K562 (cell line): ENCODE data around the gene USP35. TPM values are rescaled to one million over a fixed set of nuclear protein-coding genes. Genes with fewer than 3 reads are reported as not detected.

Experiments used
- ATAC-seq: fragments of 200-7000 bp; cut with Tn5 transposase; 3 replicates; pipeline ENCODE4 v1.9.1; 2020; ENCODE audit warnings: moderate library complexity
- BruUV-seq: library from RNA; stranded (reverse); fragments of 400-500 nt; replicated peaks from 2 replicates; lab custom pipeline; 2021; lab: Mats Ljungman, UMichigan
- CTCF ChIA-PET: fragments of 300-600 bp; formaldehyde crosslinking; extraction: SDS; loops from one replicate; lab custom pipeline; 2021; ENCODE audit warnings: low intra/inter-chr PET ratio; lab: Yijun Ruan, JAX
- POLR2A ChIA-PET: fragments of 300-600, 350-650 bp; sonication (Branson Sonifier 250); formaldehyde crosslinking; extraction: SDS; loops from one replicate; lab custom pipeline; 2021; ENCODE audit warnings: antibody characterized with exemption, inconsistent platforms; lab: Yijun Ruan, JAX
- DNase-seq, 4 experiments: peaks; one replicate each; pipeline versions ENCODE4 v3.0.0 to v3.0.0-alpha.2; 2011 to 2018; ENCODE audit warnings: low spot score in 3 of 4, mixed read lengths in 3 of 4; ENCODE audit errors: extremely low read depth in 1 of 4
- FAIRE-seq: peaks from 2 replicates; lab custom pipeline; 2011; peaks lifted over from hg19 to GRCh38; lab: Jason Lieb, UNC
- H2AFZ ChIP-seq: 2 replicates; pipeline ENCODE4 v1.6.0; 2011; ENCODE audit warnings: low read depth, low read length, control low read depth, inconsistent platforms
- H3K27ac ChIP-seq: fragments of 200-600 bp; 3 replicates; pipeline ENCODE4 v1.8.0; 2011; ENCODE audit warnings: low read depth, mild to moderate bottlenecking, control low read depth, inconsistent platforms, low read length, moderate library complexity, mixed read lengths; ENCODE audit errors: extremely low read depth
- H3K27me3 ChIP-seq, 2 experiments: fragments of 300-600 bp in 1 of 2; 2 replicates in 1 of 2; 3 replicates in 1 of 2; pipeline versions ENCODE4 v1.6.0 to v1.8.0; 2011; ENCODE audit warnings: inconsistent platforms in 2 of 2, low read length in 2 of 2, mild to moderate bottlenecking in 1 of 2, mixed read lengths in 1 of 2, moderate library complexity in 1 of 2; ENCODE audit not compliant: control insufficient read depth in 2 of 2, insufficient read depth in 2 of 2
- H3K36me3 ChIP-seq: fragments of 300-600 bp; 3 replicates; pipeline ENCODE4 v1.8.0; 2011; ENCODE audit warnings: mild to moderate bottlenecking, low read length, inconsistent platforms; ENCODE audit not compliant: control insufficient read depth, insufficient read depth
- H3K4me1 ChIP-seq, 2 experiments: fragments of 200-600 bp in 1 of 2; replicated peaks in 1 of 2; 2 replicates in 1 of 2; 3 replicates in 1 of 2; pipeline versions ENCODE4 v1.5.1 to v1.8.0; 2011; ENCODE audit warnings: inconsistent platforms in 2 of 2, low read length in 2 of 2, mild to moderate bottlenecking in 1 of 2, mixed read lengths in 1 of 2, moderate library complexity in 1 of 2; ENCODE audit not compliant: control insufficient read depth in 2 of 2, insufficient read depth in 2 of 2
- H3K4me2 ChIP-seq: 2 replicates; pipeline ENCODE4 v1.6.1; 2011; ENCODE audit warnings: low read length, control low read depth, inconsistent platforms, mixed read lengths; ENCODE audit not compliant: insufficient read depth
- H3K4me3 ChIP-seq: fragments of 200-600 bp; sonication (generic), shearing (Covaris generic); 2 replicates; pipeline ENCODE4 v1.5.1; 2016; ENCODE audit warnings: control low read depth, inconsistent platforms
- H3K79me2 ChIP-seq: fragments of 200-600 bp; 3 replicates; pipeline ENCODE4 v1.8.0; 2011; ENCODE audit warnings: low read length, inconsistent platforms; ENCODE audit not compliant: control insufficient read depth, insufficient read depth
- H3K9ac ChIP-seq, 2 experiments: 2 replicates each; pipeline versions ENCODE4 v1.6.0 to v1.6.1; 2011; ENCODE audit warnings: low read depth in 2 of 2, low read length in 2 of 2, control low read depth in 1 of 2, inconsistent platforms in 1 of 2, mild to moderate bottlenecking in 1 of 2, mixed read lengths in 1 of 2; ENCODE audit not compliant: insufficient read depth in 1 of 2
- H3K9me1 ChIP-seq: one replicate; pipeline ENCODE4 v1.6.0; 2011; ENCODE audit warnings: inconsistent platforms, mild to moderate bottlenecking, low read length, moderate library complexity; ENCODE audit not compliant: control insufficient read depth, insufficient read depth
- H3K9me3 ChIP-seq: replicated peaks from 2 replicates; pipeline ENCODE4 v1.5.1; 2011; ENCODE audit warnings: low read depth, low read length, inconsistent platforms; ENCODE audit not compliant: control insufficient read depth, insufficient read depth
- H4K20me1 ChIP-seq: replicated peaks from 2 replicates; pipeline ENCODE4 v1.6.1; 2011; ENCODE audit warnings: low read length, inconsistent platforms, mixed read lengths; ENCODE audit not compliant: control insufficient read depth, insufficient read depth
- BCOR ChIP-seq: fragments of 450-650 bp; IDR thresholded peaks from 2 replicates; pipeline ENCODE4 v1.6.1; 2016
- CBX2 ChIP-seq: fragments of 200-600 bp; sonication (generic); IDR thresholded peaks from one replicate; pipeline ENCODE4 v1.6.1; 2012; ENCODE audit warnings: mild to moderate bottlenecking, low read length, inconsistent platforms; ENCODE audit not compliant: insufficient read depth, poor library complexity, severe bottlenecking
- HIVEP1 ChIP-seq: fragments of 250-450 bp; sonication (Bioruptor Pico); IDR thresholded peaks from 2 replicates; pipeline ENCODE4 v1.4.0; 2020; ENCODE audit warnings: mild to moderate bottlenecking
- L3MBTL2 ChIP-seq: fragments of 450-650 bp; IDR thresholded peaks from 2 replicates; pipeline ENCODE4 v1.6.1; 2016; ENCODE audit warnings: mild to moderate bottlenecking, moderate library complexity
- NFYB ChIP-seq: IDR thresholded peaks from 2 replicates; pipeline ENCODE4 v1.6.1; 2011; ENCODE audit warnings: mild to moderate bottlenecking, moderate library complexity; ENCODE audit not compliant: insufficient read length; ENCODE audit errors: extremely low read depth
- SETDB1 ChIP-seq: IDR thresholded peaks from one replicate; pipeline ENCODE4 v1.6.1; 2012; ENCODE audit warnings: low read length, control low read depth, inconsistent platforms
- SRSF3 ChIP-seq: fragments of 200-400 bp; formaldehyde crosslinking; IDR thresholded peaks from 2 replicates; pipeline ENCODE4 v1.6.1; 2016; ENCODE audit warnings: mild to moderate bottlenecking, low read length, moderate library complexity; ENCODE audit not compliant: insufficient read depth
- TAF1 ChIP-seq: IDR thresholded peaks from 2 replicates; pipeline ENCODE4 v1.6.1; 2011; ENCODE audit warnings: mild to moderate bottlenecking, low read length, moderate library complexity; ENCODE audit not compliant: insufficient read depth, control insufficient read depth, severe bottlenecking; ENCODE audit errors: extremely low read depth
- U2AF2 ChIP-seq: fragments of 200-400 bp; formaldehyde crosslinking; optimal IDR thresholded peaks from 2 replicates; pipeline ENCODE3; 2017; ENCODE audit warnings: low read depth, mild to moderate bottlenecking, low read length
- ZNF217 ChIP-seq: sonication (generic); formaldehyde crosslinking; IDR thresholded peaks from 2 replicates; pipeline ENCODE4 v1.8.0; 2022; ENCODE audit warnings: mild to moderate bottlenecking, missing genetic modification reagents
- ZNF584 ChIP-seq: fragments of 200-800 bp; sonication (Bioruptor generic); IDR thresholded peaks from 2 replicates; pipeline ENCODE4 v1.6.1; 2016; ENCODE audit warnings: low read depth, mild to moderate bottlenecking, missing genetic modification characterization, missing compliant biosample characterization
- whole genome bisulfite sequencing: fragments of 100-300 bp; shearing (Covaris generic); methylation state at CpG from one replicate; pipeline ENCODE4 v1.1.6; 2016; ENCODE audit warnings: low coverage, mixed read lengths; ENCODE audit not compliant: insufficient coverage; ENCODE audit errors: missing lambda C conversion rate; 5-methylcytosine and 5-hydroxymethylcytosine counted together
- in situ Hi-C: fragments of 300-500 bp; cut with MboI; formaldehyde crosslinking; loops from 4 replicates; pipeline ENCODE4 v1.15.0; 2018; ENCODE audit warnings: inconsistent platforms, mixed read lengths
- intact Hi-C: fragments of 100-400 bp; cut with micrococcal nuclease; formaldehyde crosslinking; loops from 2 replicates; pipeline ENCODE4 v1.14.2; 2022
- polyA plus RNA-seq, 8 experiments: library from polyadenylated mRNA; depleted of rRNA in 4 of 8; stranded (reverse) in 5 of 8; unstranded in 3 of 8; fragments of >200 nt; fragmentation: Nextera tagmentation in 2 of 8; fragmentation: Illumina TruSeq in 1 of 8; extraction: Ambion mirVana in 2 of 8; extraction: Trizol in 1 of 8; gene quantifications; 2 replicates each; pipeline versions ENCODE4 v1.2.1 to v1.2.3, GENCODE V29; 2011 to 2014; ENCODE audit warnings: inconsistent platforms in 1 of 8, missing spikeins in 1 of 8
- total RNA-seq, 7 experiments: library from RNA; depleted of rRNA in 6 of 7; stranded (reverse); fragments of >200 nt in 6 of 7; fragmentation: Illumina TruSeq in 2 of 7; extraction: Trizol in 2 of 7; gene quantifications; 2 replicates each; pipeline versions ENCODE4 v1.2.1 to v1.2.3, GENCODE V29; 2011 to 2021; ENCODE audit warnings: low replicate concordance in 1 of 7
- TF ChIP-seq, protein P1 (sequence below): fragments of 450-650 bp; IDR thresholded peaks from 2 replicates; pipeline ENCODE4 v1.6.1; 2016; ENCODE audit warnings: low read depth
- TF ChIP-seq, protein P2 (sequence below): fragments of 250-450 bp; sonication (Bioruptor Pico); IDR thresholded peaks from 2 replicates; pipeline ENCODE4 v1.8.0; 2022; ENCODE audit warnings: moderate library complexity, mild to moderate bottlenecking, inconsistent platforms

The USP35 gene
- total and polyA plus RNA-seq, 9 of the 15 experiments (the other 6 are each of a cell fraction or from before 2014, with no cell fraction given) = 0.01 to 4.8 (median 3.6) TPM

DNA sequence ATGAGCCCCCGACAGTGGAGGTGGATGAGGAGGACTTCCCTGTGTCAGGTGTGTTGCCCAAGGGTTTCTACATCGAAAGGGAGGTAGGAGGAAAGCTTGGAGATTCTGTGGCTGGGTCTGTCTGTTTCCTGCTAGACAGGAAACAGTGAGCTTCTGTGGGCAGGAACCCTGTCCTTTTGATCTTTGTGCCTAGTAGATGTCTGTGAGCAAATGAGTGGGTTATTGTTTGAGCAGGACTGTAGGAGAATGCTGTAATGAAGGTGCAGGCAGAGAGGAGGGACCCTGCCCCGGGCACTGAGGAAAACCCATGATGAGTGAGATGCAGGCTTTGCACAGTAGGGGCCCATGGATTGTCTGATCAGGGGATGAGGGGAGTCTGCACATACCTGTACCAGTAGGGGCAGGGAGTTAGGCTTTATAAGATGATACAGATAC lies 14.0 kb downstream of the USP35 start:
- H3K27me3 ChIP-seq = no peaks in the 10 kb centered on the region
- DNase-seq = no peak
- no peaks in the 10 kb centered on the region for H3K9me3 ChIP-seq
- peaks cover 0 to 7% of the 10 kb centered on the region in 2 experiments; a peak in 4 of 5 replicates for H3K4me1 ChIP-seq
- 22% methylated on average over 2 of the region's 3 CpGs for WGBS
- POLR2A ChIA-PET = interaction anchor here (0.7 to 1.0 kb wide), 2 partner anchors 9 to 10 kb away, joined by 3 read pairs; no protein-coding TSS in a partner anchor
- 0 out of 2 replicates have a peak, but pooled peaks cover 6% of the 10 kb centered on the region for H4K20me1 ChIP-seq
- no peak overlapping the region for H3K27ac ChIP-seq
- H3K4me3 ChIP-seq = no peak overlapping the region
- intact Hi-C loops = no loop called here
- H3K4me2 ChIP-seq = no peak overlapping the region
- TF ChIP-seq L3MBTL2 = no peak
- TF ChIP-seq, protein P1, sequence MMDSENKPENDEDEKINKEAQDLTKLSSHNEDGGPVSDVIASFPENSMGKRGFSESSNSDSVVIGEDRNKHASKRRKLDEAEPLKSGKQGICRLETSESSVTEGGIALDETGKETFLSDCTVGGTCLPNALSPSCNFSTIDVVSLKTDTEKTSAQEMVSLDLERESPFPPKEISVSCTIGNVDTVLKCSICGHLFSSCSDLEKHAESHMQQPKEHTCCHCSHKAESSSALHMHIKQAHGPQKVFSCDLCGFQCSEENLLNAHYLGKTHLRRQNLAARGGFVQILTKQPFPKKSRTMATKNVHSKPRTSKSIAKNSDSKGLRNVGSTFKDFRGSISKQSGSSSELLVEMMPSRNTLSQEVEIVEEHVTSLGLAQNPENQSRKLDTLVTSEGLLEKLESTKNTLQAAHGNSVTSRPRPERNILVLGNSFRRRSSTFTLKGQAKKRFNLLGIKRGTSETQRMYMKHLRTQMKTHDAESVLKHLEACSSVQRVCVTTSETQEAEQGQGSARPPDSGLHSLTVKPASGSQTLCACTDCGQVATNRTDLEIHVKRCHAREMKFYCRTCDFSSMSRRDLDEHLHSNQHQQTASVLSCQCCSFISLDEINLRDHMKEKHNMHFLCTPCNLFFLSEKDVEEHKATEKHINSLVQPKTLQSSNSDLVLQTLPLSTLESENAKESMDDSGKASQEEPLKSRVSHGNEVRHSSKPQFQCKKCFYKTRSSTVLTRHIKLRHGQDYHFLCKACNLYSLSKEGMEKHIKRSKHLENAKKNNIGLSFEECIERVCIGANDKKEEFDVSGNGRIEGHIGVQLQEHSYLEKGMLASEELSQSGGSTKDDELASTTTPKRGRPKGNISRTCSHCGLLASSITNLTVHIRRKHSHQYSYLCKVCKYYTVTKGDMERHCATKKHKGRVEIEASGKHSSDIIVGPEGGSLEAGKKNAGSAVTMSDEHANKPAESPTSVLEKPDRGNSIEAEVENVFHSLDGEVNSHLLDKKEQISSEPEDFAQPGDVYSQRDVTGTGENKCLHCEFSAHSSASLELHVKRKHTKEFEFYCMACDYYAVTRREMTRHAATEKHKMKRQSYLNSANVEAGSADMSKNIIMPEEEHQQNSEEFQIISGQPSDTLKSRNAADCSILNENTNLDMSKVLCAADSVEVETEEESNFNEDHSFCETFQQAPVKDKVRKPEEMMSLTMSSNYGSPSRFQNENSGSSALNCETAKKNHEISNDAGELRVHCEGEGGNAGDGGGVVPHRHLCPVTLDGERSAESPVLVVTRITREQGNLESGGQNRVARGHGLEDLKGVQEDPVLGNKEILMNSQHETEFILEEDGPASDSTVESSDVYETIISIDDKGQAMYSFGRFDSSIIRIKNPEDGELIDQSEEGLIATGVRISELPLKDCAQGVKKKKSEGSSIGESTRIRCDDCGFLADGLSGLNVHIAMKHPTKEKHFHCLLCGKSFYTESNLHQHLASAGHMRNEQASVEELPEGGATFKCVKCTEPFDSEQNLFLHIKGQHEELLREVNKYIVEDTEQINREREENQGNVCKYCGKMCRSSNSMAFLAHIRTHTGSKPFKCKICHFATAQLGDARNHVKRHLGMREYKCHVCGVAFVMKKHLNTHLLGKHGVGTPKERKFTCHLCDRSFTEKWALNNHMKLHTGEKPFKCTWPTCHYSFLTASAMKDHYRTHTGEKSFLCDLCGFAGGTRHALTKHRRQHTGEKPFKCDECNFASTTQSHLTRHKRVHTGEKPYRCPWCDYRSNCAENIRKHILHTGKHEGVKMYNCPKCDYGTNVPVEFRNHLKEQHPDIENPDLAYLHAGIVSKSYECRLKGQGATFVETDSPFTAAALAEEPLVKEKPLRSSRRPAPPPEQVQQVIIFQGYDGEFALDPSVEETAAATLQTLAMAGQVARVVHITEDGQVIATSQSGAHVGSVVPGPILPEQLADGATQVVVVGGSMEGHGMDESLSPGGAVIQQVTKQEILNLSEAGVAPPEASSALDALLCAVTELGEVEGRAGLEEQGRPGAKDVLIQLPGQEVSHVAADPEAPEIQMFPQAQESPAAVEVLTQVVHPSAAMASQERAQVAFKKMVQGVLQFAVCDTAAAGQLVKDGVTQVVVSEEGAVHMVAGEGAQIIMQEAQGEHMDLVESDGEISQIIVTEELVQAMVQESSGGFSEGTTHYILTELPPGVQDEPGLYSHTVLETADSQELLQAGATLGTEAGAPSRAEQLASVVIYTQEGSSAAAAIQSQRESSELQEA = no peak
- TF ChIP-seq SRSF3 = no peak
- TF ChIP-seq SETDB1 = no peak
- no peak for TF ChIP-seq NFYB
- TF ChIP-seq, protein P2, sequence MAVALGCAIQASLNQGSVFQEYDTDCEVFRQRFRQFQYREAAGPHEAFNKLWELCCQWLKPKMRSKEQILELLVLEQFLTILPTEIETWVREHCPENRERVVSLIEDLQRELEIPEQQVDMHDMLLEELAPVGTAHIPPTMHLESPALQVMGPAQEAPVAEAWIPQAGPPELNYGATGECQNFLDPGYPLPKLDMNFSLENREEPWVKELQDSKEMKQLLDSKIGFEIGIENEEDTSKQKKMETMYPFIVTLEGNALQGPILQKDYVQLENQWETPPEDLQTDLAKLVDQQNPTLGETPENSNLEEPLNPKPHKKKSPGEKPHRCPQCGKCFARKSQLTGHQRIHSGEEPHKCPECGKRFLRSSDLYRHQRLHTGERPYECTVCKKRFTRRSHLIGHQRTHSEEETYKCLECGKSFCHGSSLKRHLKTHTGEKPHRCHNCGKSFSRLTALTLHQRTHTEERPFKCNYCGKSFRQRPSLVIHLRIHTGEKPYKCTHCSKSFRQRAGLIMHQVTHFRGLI = no peak
- no peak for TF ChIP-seq HIVEP1 (CRISPR knock-in tag)
- TF ChIP-seq TAF1 = no peak
- no peak for TF ChIP-seq ZNF217 (CRISPR knock-in tag)
- no peak for TF ChIP-seq ZNF584 (CRISPR knock-in tag)
- TF ChIP-seq BCOR = no peak
- no peak for TF ChIP-seq CBX2
- TF ChIP-seq U2AF2 = no peak
- TF ChIP-seq, all 486 proteins: peak for 0
- no peaks in the 10 kb centered on the region for H3K79me2 ChIP-seq
- in situ Hi-C loops = no loop called here
- ATAC-seq (no peak), FAIRE-seq (no peak)
- CTCF ChIA-PET = no interaction called here
- H3K9ac ChIP-seq = no peak overlapping the region
- no peaks in the 10 kb centered on the region for H3K9me1 ChIP-seq
- H3K36me3 ChIP-seq = peaks cover 7% of the 10 kb centered on the region; the same call in 2 of the 3 replicates
- no peak overlapping the region for H2AFZ ChIP-seq
- no TSS peak for BruUV-seq
